Trophoblast cell (in vitro differentiated cells and primary cell): ENCODE results near the gene ADAMTS15.
A peak's percentile ranks its signal among the peaks of the same experiment; 100 is the strongest.

Experiments used
- DNase-seq, 2 donors: peaks; one replicate each; pipeline ENCODE4 v3.0.0-alpha.2; 2016
- H2AFZ ChIP-seq: 2 replicates; pipeline ENCODE4 v1.6.1; 2013; ENCODE audit warnings: low read length, moderate library complexity, mild to moderate bottlenecking; ENCODE audit not compliant: insufficient read depth, poor library complexity
- H2AK5ac ChIP-seq: 2 replicates; pipeline ENCODE4 v1.6.1; 2013; ENCODE audit warnings: mild to moderate bottlenecking, low read length
- H2BK120ac ChIP-seq: 2 replicates; pipeline ENCODE4 v1.6.1; 2013; ENCODE audit warnings: low read length, mild to moderate bottlenecking, moderate library complexity; ENCODE audit not compliant: insufficient read depth, poor library complexity
- H2BK12ac ChIP-seq: 2 replicates; pipeline ENCODE4 v1.6.1; 2013; ENCODE audit warnings: mild to moderate bottlenecking, low read length, moderate library complexity
- H2BK5ac ChIP-seq: 2 replicates; pipeline ENCODE4 v1.6.1; 2013; ENCODE audit warnings: low read length, low read depth, moderate library complexity, mild to moderate bottlenecking; ENCODE audit not compliant: poor library complexity
- H3K14ac ChIP-seq: 2 replicates; pipeline ENCODE4 v1.6.1; 2013; ENCODE audit warnings: mild to moderate bottlenecking, low read length
- H3K18ac ChIP-seq: 2 replicates; pipeline ENCODE4 v1.6.1; 2013; ENCODE audit warnings: mild to moderate bottlenecking, low read length
- H3K23ac ChIP-seq: 2 replicates; pipeline ENCODE4 v1.6.1; 2013; ENCODE audit warnings: low read length
- H3K27ac ChIP-seq: 2 replicates; pipeline ENCODE4 v1.5.1; 2013; ENCODE audit warnings: low read depth, mild to moderate bottlenecking, inconsistent platforms, low read length, moderate library complexity
- H3K27me3 ChIP-seq: 2 replicates; pipeline ENCODE4 v1.6.1; 2013; ENCODE audit warnings: inconsistent platforms, mild to moderate bottlenecking, low read length, moderate library complexity; ENCODE audit not compliant: insufficient read depth
- H3K36me3 ChIP-seq, 2 experiments: 1 replicate in 1 of 2; 2 replicates in 1 of 2; pipeline ENCODE4 v1.6.1; 2013; ENCODE audit warnings: low read length in 2 of 2, mild to moderate bottlenecking in 2 of 2, moderate library complexity in 1 of 2; ENCODE audit not compliant: insufficient read depth in 2 of 2, control insufficient read depth in 1 of 2
- H3K4ac ChIP-seq: 2 replicates; pipeline ENCODE4 v1.6.1; 2013; ENCODE audit warnings: low read depth, mild to moderate bottlenecking, low read length, moderate library complexity
- H3K4me1 ChIP-seq, 2 experiments: 1 replicate in 1 of 2; 2 replicates in 1 of 2; pipeline ENCODE4 v1.6.1; 2013; ENCODE audit warnings: low read length in 2 of 2, mild to moderate bottlenecking in 2 of 2, moderate library complexity in 1 of 2; ENCODE audit not compliant: insufficient read depth in 2 of 2, control insufficient read depth in 1 of 2
- H3K4me2 ChIP-seq: 2 replicates; pipeline ENCODE4 v1.6.1; 2013; ENCODE audit warnings: inconsistent platforms, mild to moderate bottlenecking, low read length, moderate library complexity
- H3K4me3 ChIP-seq: 2 replicates; pipeline ENCODE4 v1.5.1; 2013; ENCODE audit warnings: mild to moderate bottlenecking, low read depth, low read length, inconsistent platforms
- H3K79me1 ChIP-seq: one replicate; pipeline ENCODE4 v1.6.1; 2013; ENCODE audit warnings: low read length
- H3K79me2 ChIP-seq: 2 replicates; pipeline ENCODE4 v1.6.1; 2013; ENCODE audit warnings: low read length, mild to moderate bottlenecking; ENCODE audit not compliant: control insufficient read depth, insufficient read depth, poor library complexity
- H3K9ac ChIP-seq: 2 replicates; pipeline ENCODE4 v1.6.1; 2013; ENCODE audit warnings: mild to moderate bottlenecking, low read length
- H3K9me3 ChIP-seq: 2 replicates; pipeline ENCODE4 v1.6.1; 2013; ENCODE audit warnings: low read depth, mild to moderate bottlenecking, control low read depth, inconsistent platforms, low read length; ENCODE audit not compliant: insufficient read depth
- H4K12ac ChIP-seq: 2 replicates; pipeline ENCODE4 v1.6.1; 2013; ENCODE audit warnings: low read depth, mild to moderate bottlenecking, low read length, moderate library complexity
- H4K8ac ChIP-seq: 2 replicates; pipeline ENCODE4 v1.6.1; 2013; ENCODE audit warnings: low read depth, mild to moderate bottlenecking, low read length, moderate library complexity
- H4K91ac ChIP-seq: one replicate; pipeline ENCODE4 v1.6.1; 2013; ENCODE audit warnings: low read depth, mild to moderate bottlenecking, low read length, moderate library complexity
- WGBS: extraction: QIAGEN DNeasy Blood & Tissue Kit; methylation state at CpG from one replicate; pipeline ENCODE4 v1.1.7; 2013; ENCODE audit warnings: missing lambda C conversion rate; ENCODE audit not compliant: insufficient read length, insufficient coverage; ENCODE audit errors: extremely low coverage; 5-methylcytosine and 5-hydroxymethylcytosine counted together

The ADAMTS15 gene

GRCh38 chr11:130433357-130433756 lies 15.1 kb upstream of the ADAMTS15 start:
- no CpG with 5 or more reads among the region's 4 CpGs for WGBS
- no peaks in the 10 kb centered on the region for H3K79me2 ChIP-seq
- no peak overlapping the region for H3K14ac ChIP-seq

GRCh38 chr11:130434521-130435223 lies 13.8 kb upstream of the ADAMTS15 start:
- Histone ChIP-seq H3K18ac (no peak overlapping the region), H3K4ac (no peak overlapping the region), H4K8ac (no peak overlapping the region), H2AFZ (peak overlapping the region; percentile 42), H3K27me3 (peaks cover 5% of the 10 kb centered on the region), H3K79me2 (no peaks in the 10 kb centered on the region), H3K79me1 (no peaks in the 10 kb centered on the region), H2AK5ac (no peak overlapping the region), H3K4me3 (peak overlapping the region; percentile 65), H2BK12ac (no peak overlapping the region), H2BK120ac (no peak overlapping the region), H3K27ac (no peak overlapping the region), H3K14ac (no peak overlapping the region), H3K36me3 (no peaks in the 10 kb centered on the region), H4K91ac (no peak overlapping the region), H2BK5ac (no peak overlapping the region), H3K9me3 (peaks cover under 1% of the 10 kb centered on the region), H3K9ac (peak overlapping the region; percentile 71), H3K4me2 (peak overlapping the region; percentile 75), H3K4me1 (no peaks in the 10 kb centered on the region), H3K23ac (no peak overlapping the region), H4K12ac (no peak overlapping the region)
- WGBS = no CpG with 5 or more reads among the region's 20 CpGs
- DNase-seq = peak; percentile 90 to 93

More at GRCh38 chr11:130433357-130433756, 15.1 kb upstream of the ADAMTS15 start:
- H3K4ac ChIP-seq = no peak overlapping the region
- H4K8ac ChIP-seq = no peak overlapping the region
- no peak overlapping the region for H3K18ac ChIP-seq
- no peak overlapping the region for H2BK12ac ChIP-seq
- H3K9ac ChIP-seq = no peak overlapping the region
- H3K4me2 ChIP-seq = no peak overlapping the region
- peaks cover 19% of the 10 kb centered on the region for H3K27me3 ChIP-seq
- no peak overlapping the region for H2BK120ac ChIP-seq
- H4K12ac ChIP-seq = no peak overlapping the region
- H2AFZ ChIP-seq = no peak overlapping the region
- H3K27ac ChIP-seq = no peak overlapping the region
- H3K9me3 ChIP-seq = peaks cover 2% of the 10 kb centered on the region
- H3K4me1 ChIP-seq = peaks cover 0 to 1% of the 10 kb centered on the region in 2 experiments
- H3K79me1 ChIP-seq = no peaks in the 10 kb centered on the region
- DNase-seq = no peak
- no peak overlapping the region for H3K23ac ChIP-seq
- no peak overlapping the region for H4K91ac ChIP-seq
- no peaks in the 10 kb centered on the region for H3K36me3 ChIP-seq
- no peak overlapping the region for H3K4me3 ChIP-seq
- H2AK5ac ChIP-seq = no peak overlapping the region
- H2BK5ac ChIP-seq = no peak overlapping the region

- no CpG with 5 or more reads among the region's 4 CpGs for WGBS
- no peak overlapping the region for H4K8ac ChIP-seq
Measured at GRCh38 chr11:130435671-130436070, 12.8 kb upstream of the ADAMTS15 start.

GRCh38 chr11:130436171-130436570 lies 12.3 kb upstream of the ADAMTS15 start:
- no peaks in the 10 kb centered on the region for H3K36me3 ChIP-seq
- peaks cover under 1% of the 10 kb centered on the region for H3K9me3 ChIP-seq
- no peaks in the 10 kb centered on the region for H3K79me2 ChIP-seq
- H4K12ac ChIP-seq = no peak overlapping the region
- H3K27ac ChIP-seq = no peak overlapping the region
- H4K8ac ChIP-seq = no peak overlapping the region
- no peaks in the 10 kb centered on the region for H3K79me1 ChIP-seq
- no peak overlapping the region for H2BK120ac ChIP-seq
- no peaks in the 10 kb centered on the region for H3K27me3 ChIP-seq
- no CpG with 5 or more reads among the region's 3 CpGs for WGBS
- H2AK5ac ChIP-seq = no peak overlapping the region
- H3K14ac ChIP-seq = no peak overlapping the region
- H4K91ac ChIP-seq = no peak overlapping the region
- H3K4ac ChIP-seq = no peak overlapping the region
- H3K23ac ChIP-seq = no peak overlapping the region
- no peak overlapping the region for H3K4me3 ChIP-seq
- H2AFZ ChIP-seq = no peak overlapping the region
- H3K9ac ChIP-seq = no peak overlapping the region
- H3K4me1 ChIP-seq = no peaks in the 10 kb centered on the region
- H3K18ac ChIP-seq = no peak overlapping the region
- H2BK5ac ChIP-seq = no peak overlapping the region
- no peak overlapping the region for H3K4me2 ChIP-seq
- DNase-seq = peak; percentile 32 to 49
- H2BK12ac ChIP-seq = no peak overlapping the region

More at GRCh38 chr11:130435671-130436070, 12.8 kb upstream of the ADAMTS15 start:
- H2AK5ac ChIP-seq = no peak overlapping the region
- H3K4ac ChIP-seq = no peak overlapping the region
- H3K36me3 ChIP-seq = no peaks in the 10 kb centered on the region
- H3K27ac ChIP-seq = no peak overlapping the region
- no peak overlapping the region for H2AFZ ChIP-seq
- no peak overlapping the region for H3K9ac ChIP-seq
- H3K4me2 ChIP-seq = no peak overlapping the region
- no peak overlapping the region for H4K91ac ChIP-seq
- H3K23ac ChIP-seq = no peak overlapping the region
- no peaks in the 10 kb centered on the region for H3K27me3 ChIP-seq
- H3K14ac ChIP-seq = no peak overlapping the region
- H3K4me3 ChIP-seq = no peak overlapping the region
- no peak overlapping the region for H2BK5ac ChIP-seq
- no peak overlapping the region for H2BK120ac ChIP-seq
- H3K4me1 ChIP-seq = no peaks in the 10 kb centered on the region
- peak; percentile 73 to 84 for DNase-seq
- H2BK12ac ChIP-seq = no peak overlapping the region
- H3K9me3 ChIP-seq = no peaks in the 10 kb centered on the region
- H3K79me2 ChIP-seq = no peaks in the 10 kb centered on the region
- no peaks in the 10 kb centered on the region for H3K79me1 ChIP-seq
- H3K18ac ChIP-seq = no peak overlapping the region
- no peak overlapping the region for H4K12ac ChIP-seq
